Activated CD4-positive, alpha-beta T cell treated with anti-CD3 and anti-CD28 coated beads for 48 hours (primary cell): ENCODE results near the gene TMEM255B.

Experiments
- DNase-seq: peaks from one replicate; pipeline ENCODE4 v3.0.0-alpha.2; 2020

Gene TMEM255B

DNA sequence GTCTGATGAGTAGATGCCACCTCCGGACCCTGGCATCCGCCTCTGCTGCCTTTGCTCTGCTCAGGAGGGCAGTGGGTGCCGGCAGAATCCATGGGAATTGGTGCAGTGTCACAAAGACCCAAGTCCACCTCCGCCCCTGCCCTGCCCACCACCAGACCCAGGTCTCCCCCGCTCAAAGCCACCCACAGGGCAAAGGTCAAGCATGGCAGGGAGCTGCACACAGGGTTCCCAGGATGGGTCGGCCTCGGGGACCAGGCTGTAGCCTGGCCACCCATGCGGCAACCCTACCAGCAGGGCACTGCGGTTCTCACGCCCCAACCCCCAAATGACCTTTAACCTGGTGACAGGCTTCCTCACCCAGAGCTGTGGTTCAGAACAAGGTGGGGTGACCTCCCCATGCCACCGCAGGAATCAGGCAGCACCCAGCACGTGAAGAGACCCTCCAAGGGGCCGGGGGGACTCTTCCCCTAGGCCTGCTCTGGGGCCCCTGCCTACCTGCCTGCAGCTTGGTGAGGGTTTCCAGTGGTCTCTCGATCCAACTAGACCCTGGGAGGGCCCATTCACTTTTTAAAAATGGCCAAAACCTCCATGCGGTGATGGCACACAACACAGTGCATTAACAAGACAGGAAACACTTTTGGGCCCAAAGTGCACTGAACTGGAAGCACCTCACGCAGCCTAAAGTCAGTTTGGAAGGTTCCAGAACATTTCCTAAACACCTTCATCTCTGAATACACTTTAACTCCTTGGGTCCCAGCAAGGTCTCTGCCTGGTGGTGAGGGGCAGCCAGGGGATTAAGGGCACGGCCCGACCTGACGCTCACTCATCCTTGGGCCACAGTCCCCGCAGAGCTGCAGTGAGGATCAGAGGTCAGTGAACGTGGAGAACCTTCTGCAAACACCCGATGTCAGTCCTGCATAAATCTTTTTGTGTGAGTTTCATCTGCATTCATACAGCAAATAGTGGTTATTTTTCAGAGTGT lies 93.8 kb downstream of the TMEM255B start:
- DNase-seq = no peak

DNA sequence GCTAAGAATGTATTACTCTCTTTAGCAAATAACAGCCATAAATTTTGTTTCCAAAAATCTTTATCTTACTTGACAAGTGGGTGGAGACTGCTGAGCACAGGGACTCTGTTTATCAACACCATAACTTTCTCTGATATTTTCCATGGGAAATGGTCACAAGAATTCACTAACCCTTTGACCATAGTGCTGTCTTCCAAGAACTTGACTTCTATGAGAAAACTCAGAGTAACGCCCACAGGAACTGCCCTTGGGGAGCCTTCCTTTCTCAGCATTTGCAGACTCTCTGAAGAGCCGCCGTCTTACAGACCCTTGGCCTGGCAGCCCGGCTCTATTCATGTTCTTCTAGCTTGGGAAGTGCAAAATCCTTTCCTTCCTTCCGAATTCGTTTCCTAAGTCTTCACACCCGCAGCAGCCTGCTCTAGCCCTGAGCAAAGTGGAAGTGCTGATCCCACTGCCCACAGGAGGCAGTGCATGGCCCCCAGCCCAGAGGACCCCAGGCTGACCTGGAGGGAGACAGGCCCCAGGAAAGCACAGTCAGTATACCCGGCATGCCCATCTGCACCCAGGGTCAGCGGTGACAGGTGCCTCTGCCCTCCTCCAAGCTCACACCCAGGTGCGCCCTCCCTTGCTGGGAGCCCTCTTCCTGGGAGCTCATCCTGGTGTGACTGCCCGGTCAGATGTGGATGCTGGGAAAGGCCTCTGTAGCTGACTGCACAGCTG lies 94.7 kb downstream of the TMEM255B start:
- DNase-seq = no peak

DNA sequence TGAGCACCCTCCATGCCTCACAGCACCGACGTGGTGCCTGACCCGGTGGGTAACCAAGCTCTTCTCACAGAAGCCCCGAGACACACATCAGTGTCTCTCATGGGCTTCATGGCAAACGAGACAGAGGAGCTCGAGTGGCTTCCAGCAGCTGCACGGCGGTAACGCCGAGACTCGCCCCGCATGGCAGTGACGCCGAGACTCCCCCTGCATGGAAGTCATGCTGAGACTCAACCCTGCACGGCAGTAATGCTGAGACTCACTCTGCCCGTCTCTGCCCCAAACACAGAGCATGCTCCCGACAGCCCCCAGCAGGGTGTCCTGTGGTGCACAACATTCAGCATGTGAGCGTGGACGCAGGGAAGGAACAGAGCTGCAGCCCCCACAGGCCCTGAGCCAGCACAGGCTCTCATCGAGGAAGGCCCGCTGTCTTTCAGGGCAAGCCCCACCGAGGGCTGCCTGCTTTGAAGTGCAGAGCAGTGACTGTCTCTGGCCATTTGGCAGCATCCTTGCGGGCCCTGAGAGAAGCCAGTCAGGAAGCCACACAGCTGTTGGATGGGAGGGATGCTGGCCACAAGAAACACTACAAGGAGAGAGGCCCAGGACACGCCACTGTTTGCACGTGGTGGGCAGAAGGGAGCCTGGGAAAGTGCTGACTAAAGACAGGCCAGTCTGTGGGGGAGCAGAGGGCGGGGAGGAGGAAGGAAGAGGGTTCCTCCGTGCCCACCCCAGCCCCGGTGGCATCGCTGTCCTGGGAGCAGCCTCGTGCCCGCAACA lies 95.4 kb downstream of the TMEM255B start:
- no peak for DNase-seq

DNA sequence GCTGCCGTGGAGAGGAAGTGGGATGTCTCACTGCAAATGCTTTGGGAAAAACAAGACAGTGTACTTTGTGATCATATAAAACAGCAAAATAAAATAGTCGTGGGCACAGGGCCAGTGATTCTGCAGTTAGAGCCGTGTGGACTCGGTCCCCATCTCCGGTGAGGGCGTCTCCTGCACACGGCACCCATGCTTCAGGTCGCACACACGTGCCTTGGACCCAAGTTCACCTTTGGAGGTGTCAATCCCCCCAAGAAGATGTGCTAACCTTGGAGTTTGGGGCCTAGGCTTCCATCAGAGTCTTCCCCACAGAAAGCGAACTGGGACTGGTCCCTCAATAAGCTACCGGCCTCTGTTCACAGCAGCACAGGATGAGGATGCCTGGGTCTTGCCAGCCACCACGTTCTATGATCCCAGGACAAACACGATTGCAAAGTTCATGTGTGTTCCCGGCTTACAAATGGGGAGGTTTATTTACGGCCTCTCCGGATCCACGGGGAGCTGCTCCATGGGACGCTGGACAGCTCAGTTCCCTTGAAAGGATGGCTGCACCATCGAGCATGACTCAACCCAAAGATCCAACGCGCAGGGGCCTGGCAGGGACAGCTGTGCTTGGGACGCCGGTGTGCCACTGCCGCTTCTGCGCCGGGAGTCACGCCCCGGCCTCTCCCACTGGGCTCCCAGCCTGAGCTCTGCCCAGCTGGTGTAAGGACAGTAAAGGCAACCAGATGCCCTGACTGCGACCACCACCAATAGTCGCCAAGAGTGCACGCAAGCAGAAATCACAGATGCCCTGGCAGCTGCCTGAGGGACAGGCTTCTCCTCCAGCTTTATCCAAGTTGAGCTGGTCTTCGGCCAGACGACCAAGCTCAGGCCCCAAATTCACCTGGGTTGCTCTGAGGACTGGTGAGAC lies 96.2 kb downstream of the TMEM255B start:
- DNase-seq = no peak

DNA sequence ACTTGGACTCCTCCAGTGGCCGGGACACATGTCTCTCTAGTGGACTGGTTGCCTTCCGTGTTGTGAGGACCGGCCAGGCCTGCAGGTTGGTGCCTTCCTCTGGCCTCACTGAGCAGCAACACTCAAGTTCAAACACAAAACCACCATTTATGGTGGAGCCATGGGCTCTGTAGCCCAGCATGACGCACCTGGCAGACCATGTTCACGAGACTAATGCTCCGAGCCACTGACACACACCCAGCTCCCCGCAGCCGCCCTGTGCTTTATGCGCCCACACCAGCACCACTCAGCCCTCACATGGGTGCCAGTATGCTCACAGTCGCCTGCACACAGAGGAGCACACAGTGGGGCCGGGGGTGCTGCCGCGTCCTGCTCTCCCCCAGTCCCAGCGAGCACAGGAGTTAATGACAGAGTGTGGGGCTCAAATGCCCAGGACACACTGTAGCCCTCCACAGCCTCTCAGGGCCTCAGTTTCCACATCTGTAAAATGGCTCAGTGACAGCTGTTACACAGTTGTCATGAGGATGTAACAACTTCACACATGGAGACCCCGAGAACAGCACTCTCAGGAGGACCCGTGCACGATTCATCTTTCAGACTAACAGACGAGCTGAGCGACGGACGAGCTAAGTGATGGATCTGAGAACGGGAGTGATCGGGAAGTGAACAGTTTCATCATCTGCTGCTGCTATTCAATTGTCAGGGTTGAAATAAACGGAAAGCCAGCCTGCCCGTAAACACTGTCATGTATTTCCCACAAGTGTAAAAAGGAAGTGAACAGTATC lies 97.1 kb downstream of the TMEM255B start:
- no peak for DNase-seq

DNA sequence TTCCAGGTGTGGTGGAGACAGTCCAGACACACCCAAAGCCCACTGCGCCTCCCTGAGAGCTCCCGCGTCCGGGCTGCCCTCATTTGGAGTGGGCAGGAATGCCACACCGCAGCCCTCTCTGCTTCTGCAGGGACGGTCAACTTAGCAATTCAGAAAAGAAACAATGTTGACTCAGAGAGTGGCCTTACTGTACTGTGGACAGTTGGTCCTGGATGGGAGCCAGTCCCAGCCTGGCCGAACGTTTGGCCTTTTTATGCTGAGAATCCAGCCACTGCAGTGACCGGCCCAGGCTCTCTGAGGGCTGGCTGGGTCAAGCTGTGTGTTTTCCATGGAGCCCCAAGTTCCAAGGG lies 97.7 kb downstream of the TMEM255B start:
- DNase-seq = no peak

DNA sequence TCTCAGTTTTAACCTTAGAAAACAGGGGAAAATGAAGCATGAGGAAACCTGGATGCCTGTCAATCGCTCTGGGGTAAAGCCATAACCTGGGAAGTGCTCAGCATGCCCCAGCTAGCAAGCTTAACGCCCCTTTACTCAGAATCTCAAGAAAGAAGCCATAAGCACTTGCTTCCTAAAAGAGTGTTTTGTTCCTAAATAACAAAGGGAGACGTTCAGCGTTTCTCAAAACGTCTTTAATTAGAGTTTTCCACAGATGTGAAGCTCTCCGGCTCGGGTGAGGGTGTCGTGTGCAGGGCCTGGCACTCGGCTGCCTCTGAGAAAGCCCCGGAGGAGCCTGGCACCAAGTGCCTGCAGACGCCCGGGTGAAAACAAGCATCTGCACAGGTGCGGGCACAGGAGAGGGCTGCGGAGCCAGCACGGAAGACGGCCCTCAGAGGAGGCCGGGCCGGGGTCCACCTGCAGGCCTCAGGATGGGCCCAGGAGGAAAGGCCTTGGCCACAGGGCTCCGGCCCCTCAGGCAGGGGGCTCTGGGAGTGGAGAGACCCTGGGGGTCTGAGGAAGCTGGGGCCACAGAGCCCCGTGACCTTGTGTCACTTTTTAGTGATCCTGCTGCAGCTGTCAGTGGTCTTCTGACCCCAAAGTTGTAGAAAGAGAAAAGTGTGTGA lies 98.6 kb downstream of the TMEM255B start:
- no peak for DNase-seq

DNA sequence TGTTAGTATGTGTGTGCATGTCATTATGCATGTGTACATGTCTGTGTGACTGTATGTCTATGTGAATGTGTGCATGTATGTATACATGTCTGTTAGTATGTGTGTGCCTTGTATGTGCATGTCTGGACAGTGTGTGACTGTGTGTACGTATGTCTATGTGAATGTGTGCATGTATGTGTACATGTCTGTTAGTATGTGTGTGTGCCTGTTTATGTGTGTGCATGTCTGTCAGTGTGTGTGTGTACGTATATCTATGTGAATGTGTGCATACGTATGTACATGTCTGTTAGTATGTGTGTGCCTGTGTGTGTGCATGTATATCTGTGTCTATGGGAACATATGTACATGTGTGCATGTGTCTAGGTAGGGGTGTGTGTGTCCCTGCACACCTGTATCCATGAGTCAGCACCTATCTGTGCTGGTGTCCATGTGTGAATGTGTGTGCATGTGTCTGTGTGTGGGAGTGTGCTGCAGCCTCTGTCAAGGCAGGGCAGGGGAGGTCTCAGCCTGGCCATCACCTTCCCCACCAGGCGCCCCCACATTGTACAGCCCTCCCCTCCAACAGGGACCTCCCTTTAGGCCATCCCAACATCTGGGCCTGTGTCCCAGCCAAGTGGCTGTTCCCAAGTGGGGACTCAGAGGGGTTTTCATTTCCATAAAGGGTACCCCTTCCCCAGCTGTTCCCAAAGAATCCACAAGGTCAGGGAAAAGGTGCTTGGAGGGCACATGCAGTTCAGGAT lies 100.5 kb downstream of the TMEM255B start:
- DNase-seq = no peak

DNA sequence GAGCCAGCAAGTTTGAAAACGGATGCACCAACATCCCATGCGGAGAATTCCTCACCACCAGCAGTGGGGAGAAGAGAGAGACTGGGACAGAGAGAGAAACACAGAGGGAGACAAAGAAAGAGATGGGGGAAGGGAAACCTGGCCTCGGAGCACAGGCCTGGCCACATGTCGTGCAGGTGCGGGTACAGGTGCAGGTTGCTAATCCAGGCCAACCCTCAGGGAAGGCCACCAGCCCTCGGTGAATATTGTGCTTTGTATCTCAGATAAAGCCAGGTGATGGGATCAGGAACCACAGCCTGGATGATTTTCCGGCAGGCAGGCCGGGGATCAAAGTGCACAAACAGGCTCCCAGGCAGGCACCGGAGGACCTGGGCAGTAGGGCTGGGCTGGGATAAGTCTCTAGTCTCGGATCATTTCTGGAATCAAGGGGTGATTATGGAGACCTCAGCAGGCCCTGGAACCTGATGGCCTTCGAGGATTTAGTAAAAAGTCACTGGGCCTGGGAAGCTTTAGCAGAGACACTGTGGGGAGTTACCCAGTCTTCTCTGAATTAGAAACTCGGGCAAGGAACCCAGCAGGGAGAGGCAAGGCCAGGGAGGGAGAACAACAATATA lies 101.1 kb downstream of the TMEM255B start:
- DNase-seq = no peak

DNA sequence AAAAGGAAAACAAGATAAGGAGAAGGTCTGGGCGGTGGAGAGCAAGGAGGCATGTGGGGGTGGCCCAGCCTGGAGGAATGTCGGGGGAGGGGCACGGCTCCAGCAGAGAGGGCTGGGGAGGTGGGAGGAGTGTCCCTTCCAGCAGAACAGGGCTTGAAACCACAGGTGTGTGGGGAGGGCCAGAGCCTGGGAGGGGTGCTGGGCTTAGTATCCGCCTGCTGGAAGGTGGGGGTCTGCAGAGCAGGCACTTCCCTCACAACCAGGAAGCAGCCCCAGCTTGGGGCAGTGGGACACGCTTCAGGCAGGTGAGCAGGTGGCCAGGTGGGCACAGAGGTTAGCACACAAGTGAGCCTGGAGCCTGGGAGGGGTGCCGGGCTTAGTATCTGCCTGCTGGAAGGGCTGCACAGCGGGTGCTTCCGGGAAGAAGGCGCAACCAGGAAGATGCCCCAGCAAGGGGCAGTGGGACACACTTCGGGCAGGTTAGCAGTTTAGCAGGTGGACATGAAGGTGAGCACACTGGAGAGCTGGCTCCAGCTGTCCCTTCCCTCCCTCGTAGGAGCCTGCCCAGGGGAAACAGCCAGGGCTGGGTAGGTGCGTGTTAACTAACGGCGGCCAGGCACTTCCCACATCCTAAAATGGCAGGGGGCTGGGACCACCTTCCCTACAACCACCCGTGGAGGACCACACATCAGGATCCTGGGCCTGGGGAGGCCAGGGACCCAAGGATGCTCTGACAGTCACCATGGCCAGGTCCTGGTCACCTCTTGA lies 101.8 kb downstream of the TMEM255B start:
- no peak for DNase-seq

DNA sequence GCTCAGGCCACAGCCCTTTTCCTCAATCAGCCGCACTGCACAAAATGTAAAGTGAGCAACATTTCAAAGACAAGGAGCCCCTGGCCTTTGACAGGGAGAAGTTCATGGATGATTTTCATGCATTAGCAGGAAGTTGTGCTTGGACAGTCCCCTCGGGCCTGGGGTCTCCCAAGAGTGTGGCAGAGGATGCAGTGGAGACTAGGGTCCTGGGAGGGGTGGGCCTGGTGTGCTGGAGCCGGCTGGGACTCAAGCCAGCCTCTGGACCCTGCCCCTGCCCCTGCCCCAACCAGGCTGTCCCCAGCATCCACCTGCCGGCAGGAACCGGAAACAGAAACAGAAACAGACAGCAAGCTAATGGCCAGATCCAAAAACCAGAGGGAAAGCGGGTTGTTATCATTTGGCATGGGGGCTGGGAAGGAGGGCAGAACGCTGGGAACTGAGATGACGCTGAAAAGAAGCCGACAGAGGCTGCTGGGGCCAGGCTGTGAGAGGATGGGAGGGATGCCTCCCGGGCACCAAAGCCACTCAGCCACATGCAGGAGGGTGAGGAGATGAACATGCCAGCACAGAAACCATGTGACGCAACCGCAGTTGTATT lies 102.5 kb downstream of the TMEM255B start:
- no peak for DNase-seq

DNA sequence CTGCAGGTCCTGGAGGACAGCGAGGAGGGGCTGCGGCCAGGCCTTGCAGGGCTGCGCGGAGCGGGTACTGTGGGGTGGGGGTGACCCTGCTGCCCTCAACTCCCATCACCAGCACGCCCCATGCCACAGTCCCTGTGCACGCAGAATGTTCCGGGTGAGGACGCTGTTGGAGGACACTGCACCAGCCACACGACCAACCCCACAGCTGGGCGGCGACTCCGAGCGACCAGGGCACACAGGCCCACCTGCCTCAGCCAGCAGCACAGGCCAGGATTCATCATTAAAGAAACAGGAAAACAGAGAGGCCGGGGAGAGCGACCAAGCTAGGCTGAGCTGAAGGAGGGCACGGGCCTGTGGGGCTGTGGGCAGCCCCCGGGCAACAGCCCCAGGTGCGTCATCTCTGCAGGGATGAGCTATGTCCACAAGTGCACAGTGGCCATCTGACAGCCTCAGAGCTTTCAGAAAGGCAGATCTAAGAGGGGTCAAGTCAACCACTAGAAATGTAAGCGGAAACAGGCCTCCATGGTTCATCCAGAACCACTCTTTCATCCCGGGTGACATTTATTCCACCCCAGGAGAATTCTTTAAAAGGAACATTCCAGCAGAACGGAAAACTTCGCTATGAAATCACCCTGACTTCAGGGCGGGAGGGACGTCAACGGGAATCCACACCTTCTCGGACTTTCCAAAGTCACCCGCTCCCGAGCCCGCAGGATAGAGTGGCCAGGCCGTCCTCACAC lies 103.3 kb downstream of the TMEM255B start:
- no peak for DNase-seq

DNA sequence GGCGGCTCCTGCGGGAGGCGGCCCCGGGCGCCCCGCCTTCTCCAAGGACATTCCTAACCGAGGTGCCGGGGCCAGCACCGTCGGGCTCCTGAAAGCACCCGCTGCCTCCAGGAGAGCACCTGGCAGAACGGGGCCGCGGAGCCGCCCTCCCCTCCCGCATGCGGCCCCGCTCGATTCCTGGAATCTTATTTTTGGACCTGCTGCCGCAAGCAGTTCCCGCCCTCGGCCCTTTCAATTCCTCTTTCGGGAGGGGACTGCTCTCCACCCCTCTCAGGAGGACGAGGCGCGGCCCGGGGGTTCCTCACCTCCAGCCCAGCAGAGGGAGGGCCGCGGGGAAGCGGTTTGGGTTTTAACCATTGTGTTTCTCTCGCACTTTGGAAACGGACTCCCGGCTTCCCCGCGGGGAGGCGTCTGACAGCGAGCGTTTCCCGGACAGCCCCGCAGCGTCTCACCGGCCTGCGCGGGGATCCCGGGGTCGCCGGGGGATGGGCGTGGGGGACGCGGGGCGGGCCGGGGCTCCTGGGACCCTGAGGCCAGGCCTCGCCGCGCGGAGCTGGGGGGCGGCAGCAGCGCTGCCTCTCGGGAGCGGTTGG lies 104.0 kb downstream of the TMEM255B start:
- DNase-seq = no peak

DNA sequence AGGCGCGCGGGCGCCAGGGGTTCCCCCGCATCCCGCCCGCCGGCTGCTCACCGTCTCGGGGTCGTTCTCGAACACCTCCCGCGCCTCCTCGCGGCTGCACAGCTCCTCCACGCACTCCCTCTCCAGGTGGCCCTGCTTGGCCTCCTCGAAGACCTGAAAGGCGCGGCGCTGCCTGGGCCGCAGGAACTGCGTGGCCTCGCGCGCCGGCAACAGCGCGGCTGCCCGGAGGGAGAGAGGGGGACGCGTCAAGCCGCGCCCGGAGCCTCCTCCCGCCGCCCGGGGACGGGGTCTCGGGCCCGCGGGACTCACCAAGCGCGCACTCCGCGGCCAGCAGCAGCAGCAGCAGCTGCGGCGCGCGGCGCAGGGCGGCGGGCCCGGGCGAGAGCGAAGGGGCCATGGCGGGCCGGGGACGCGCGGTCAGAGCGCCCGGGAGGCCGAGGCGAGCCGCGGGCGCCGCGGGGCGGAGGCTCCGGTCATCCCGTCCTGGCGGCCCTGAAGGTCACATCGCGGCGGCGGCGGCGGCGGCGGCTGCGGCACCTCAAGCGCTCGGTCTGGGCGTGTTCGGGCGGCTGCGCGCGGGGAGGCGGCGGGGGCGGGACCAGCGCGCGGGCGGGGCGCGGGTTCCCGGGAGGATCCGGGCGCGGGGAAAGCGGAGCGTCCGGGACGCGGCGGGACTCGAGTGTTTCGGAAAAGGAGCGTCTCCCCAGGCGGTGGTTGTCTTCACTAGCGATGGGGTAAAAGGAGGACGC lies 104.7 kb downstream of the TMEM255B start, which contains the start of gene GAS6:
Gene GAS6 (minus strand): TSS at position 553 of the 749 bp plus-strand sequence. CDS start 156 bp downstream, at position 397.
- peak; percentile 32 for DNase-seq

DNA sequence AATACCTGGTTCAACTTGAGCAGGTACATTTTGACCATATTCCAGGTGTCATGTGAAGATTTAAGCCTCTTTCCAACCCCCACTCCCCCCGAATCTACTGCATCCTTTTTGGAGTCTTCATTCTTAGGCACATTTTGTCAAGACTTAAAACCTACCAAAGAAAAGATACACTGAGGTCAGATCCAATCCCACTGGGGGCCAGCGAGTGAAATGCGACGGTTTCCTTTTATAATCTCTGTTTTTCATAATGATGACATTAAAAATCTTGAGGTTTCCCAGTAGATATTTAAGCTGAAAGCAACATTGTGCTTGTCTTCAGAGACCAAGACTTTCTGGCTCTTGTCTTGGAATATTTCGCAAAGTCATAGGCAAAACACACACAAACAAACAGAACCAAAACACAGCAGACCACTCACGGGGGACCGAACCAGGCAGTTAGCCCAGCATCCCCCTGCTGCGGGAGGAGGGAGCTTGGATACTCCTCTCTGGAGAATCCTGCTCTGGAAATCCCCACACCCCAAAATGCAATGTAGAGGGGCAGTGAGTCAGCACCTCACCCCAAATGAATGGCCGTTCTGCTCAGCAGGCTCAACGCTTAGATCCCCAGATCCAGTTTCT lies 105.4 kb downstream of the TMEM255B start:
- no peak for DNase-seq

DNA sequence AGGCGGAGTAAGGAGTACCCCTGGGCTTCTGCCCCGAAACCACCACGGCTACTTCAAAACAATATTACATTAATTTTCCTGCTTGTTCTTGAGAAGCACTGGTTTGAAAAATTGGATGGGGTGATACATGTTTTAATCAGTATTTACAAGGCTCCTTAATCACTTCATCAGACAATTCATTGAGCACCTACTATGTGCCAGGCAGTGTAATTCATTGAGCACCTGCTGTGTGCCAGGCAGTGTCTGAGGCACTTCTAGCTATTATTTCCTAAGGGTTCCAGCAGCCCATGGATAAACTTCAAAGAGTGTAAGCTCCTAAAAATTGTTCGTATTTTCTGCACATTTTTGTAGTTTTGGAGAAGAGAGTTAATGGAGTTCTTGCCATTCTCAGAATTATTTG lies 106.4 kb downstream of the TMEM255B start:
- DNase-seq = no peak
